ENCODE data around the gene VSTM2L.

GRCh38 chr20:37920679-37921322, 17.9 kb downstream of the VSTM2L start:
- TF ChIP-seq CTCF (IDR thresholded peaks at IDR 0.05), result no peak
- TF ChIP-seq ZFX (IDR thresholded peaks at IDR 0.05; ENCODE audit: borderline replicate concordance), result no peak

All from 22Rv1 (cell line).